H1 (cell line): ENCODE data around the gene FBXW8. TPM values are rescaled to one million over a fixed set of nuclear protein-coding genes. Genes with fewer than 3 reads are reported as not detected.

Experiments
- CBX8 ChIP-seq: fragments of 300-800, 300-1000 bp; sonication (generic); IDR thresholded peaks from 2 replicates; pipeline ENCODE4 v1.7.1; 2016; ENCODE audit warnings: low read depth, low read length, borderline replicate concordance
- CHD1 ChIP-seq: IDR thresholded peaks from 2 replicates; pipeline ENCODE4 v1.6.1; 2012; ENCODE audit warnings: low read depth, low read length, improper control_type of control experiment
- GABPA ChIP-seq: IDR thresholded peaks from 2 replicates; pipeline ENCODE4 v1.6.1; 2011; ENCODE audit warnings: mild to moderate bottlenecking, low read length, moderate library complexity, borderline replicate concordance; ENCODE audit not compliant: insufficient read depth
- SIX5 ChIP-seq: IDR thresholded peaks from 2 replicates; pipeline ENCODE4 v1.6.1; 2011; ENCODE audit warnings: mild to moderate bottlenecking, low read depth, low read length
- ZNF274 ChIP-seq: IDR thresholded peaks from 2 replicates; pipeline ENCODE4 v1.7.0; 2012; ENCODE audit warnings: low read length, borderline replicate concordance; ENCODE audit errors: extremely low read depth
- polyA plus RNA-seq, 7 experiments: library from polyadenylated mRNA; depleted of rRNA in 3 of 7; stranded (reverse) in 5 of 7; unstranded in 2 of 7; fragments of >200 nt in 5 of 7; fragments of 200-250 nt in 2 of 7; gene quantifications; 1 replicate in 5 of 7; 2 replicates in 1 of 7; 4 replicates in 1 of 7; pipeline versions ENCODE4 v1.2.1 to v1.2.3, GENCODE V29; 2011 to 2013; ENCODE audit warnings: missing spikeins in 2 of 7, mixed read lengths in 2 of 7
- total RNA-seq: library from RNA; stranded (reverse); fragmentation: NEBNext Ultra II Directional; extraction: Animal tissue kit (Norgen Biotek cat#: 25700); gene quantifications from 2 replicates; pipeline ENCODE4 v1.2.1, GENCODE V29; 2021

FBXW8 gene
- total and polyA plus RNA-seq, 2 of the 8 experiments (the other 6 are each of a cell fraction or from before 2014, with no cell fraction given), result 15.8 to 16.0 TPM

DNA sequence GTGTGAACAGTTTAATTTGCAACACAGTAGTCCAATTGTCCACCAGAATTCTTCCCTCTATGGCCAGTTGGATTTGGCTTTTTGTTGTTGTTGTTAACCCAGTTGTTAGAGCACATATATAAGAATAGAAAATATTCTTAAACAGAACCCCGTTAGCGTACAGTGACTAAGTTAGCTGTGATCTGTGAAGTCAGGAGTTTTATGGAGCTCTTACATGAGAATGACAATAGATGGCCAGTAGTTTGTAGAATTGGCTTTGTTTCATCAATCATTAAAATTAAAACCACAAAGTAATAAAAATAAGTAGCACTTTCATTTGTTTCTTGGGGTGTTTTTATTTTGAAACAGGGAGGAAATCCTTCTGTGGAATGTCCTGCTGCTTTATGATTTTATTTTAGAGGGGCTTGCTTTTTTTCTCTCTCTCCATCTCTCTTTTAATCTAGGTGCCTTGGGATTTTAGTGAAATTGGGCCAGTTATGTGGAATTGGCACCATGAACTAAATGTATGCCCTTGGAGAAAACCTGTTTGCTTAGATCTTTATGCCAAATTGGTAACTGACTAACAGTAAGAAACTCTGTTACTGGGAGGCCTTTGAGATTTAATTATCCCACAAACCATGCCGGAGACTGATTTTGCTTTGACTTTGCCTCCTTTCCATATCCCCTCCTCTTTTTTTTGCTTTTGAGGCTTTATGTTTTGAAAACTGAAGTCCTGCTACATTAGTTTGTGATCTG is 22.9 kb downstream of the FBXW8 start (continued):
- TF ChIP-seq CHD1, result no peak
- TF ChIP-seq SIX5, result no peak
- no peak for TF ChIP-seq GABPA
- TF ChIP-seq ZNF274, result no peak
- TF ChIP-seq CBX8, result no peak
